Mucosa of stomach (tissue), 1 donor: ENCODE measurements around the gene CCDC15.
"Not testable (repeated sequence)": the region's sequence is repeated elsewhere in the genome, so short reads cannot be mapped to it uniquely, and the experiment has no call there.

Experiments used
- H3K27me3 ChIP-seq: one replicate; pipeline ENCODE4 v1.7.0; 2013; ENCODE audit warnings: mild to moderate bottlenecking, low read length; ENCODE audit not compliant: control insufficient read depth, insufficient read depth
- H3K36me3 ChIP-seq: one replicate; pipeline ENCODE4 v1.7.0; 2013; ENCODE audit warnings: low read length; ENCODE audit not compliant: control insufficient read depth, insufficient read depth
- H3K4me1 ChIP-seq: one replicate; pipeline ENCODE4 v1.7.0; 2013; ENCODE audit warnings: mild to moderate bottlenecking, low read length; ENCODE audit not compliant: control insufficient read depth, insufficient read depth
- H3K4me3 ChIP-seq: one replicate; pipeline ENCODE4 v1.7.0; 2013; ENCODE audit warnings: low read length
- H3K9ac ChIP-seq: one replicate; pipeline ENCODE4 v1.7.0; 2013; ENCODE audit warnings: mild to moderate bottlenecking, low read length, moderate library complexity
- H3K9me3 ChIP-seq: one replicate; pipeline ENCODE4 v1.7.0; 2013; ENCODE audit warnings: mild to moderate bottlenecking, low read length, moderate library complexity; ENCODE audit not compliant: control insufficient read depth
- donor health status: Pancreatic carcinoma.

CCDC15 gene

DNA sequence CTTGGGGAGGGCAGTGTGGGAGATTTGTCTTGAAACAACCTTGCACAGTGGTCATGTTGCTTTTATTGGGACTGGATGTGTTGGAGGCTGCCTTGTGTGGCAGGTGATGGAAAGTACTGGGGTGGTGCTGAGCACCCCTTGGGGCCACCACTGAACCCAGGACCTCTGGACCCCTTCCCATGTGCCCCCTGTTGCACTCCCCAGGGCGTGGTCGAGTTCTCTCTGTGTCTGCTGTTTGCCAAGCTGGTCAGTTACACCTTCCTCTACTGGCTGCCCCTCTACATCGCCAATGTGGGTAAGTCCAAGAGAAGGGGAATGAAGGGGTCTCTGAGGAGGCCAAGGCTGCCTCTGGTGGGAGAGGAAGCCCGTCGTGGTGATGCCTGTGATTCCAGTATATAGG, 128.0 kb downstream of the CCDC15 start:
- no peaks in the 10 kb centered on the region for H3K36me3 ChIP-seq
- no peaks in the 10 kb centered on the region for H3K4me1 ChIP-seq
- no peak overlapping the region for H3K4me3 ChIP-seq
- no peak overlapping the region for H3K9ac ChIP-seq
- no peaks in the 10 kb centered on the region for H3K9me3 ChIP-seq
- peaks cover 5% of the 10 kb centered on the region for H3K27me3 ChIP-seq

DNA sequence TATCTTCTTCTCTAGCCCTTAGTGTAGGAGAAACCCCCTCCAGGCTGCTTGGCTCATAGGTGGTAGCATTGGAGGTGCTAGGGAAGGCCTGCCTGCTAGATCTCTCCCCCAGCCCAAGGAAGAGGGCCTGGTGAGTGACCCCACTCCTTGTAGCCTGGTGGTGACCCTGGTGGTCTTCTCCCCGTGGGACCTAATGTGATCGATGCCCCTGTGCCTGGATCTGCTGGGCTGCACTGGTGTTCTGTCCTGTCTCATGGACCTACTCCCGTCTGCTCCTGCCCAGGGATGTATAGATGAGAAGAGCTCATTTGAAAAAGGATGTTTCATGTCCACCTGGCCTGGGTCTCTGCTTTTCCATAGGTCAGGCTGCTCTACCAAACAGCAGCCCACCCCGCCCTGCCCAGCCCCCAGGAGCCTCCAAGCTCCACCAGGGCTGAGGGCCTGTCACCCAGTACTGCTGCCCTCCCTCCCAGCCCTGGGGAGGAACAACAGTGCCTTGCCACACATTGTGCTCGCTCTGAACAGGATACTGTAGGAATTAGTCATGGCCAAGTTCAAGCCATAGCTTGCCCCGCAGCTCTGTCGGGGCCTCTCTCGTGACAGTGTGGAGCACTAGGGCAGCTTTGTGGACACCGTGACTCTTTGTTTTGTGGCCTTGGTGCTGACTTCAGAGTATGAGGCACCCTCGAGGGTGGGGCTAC, 128.8 kb downstream of the CCDC15 start:
- H3K9me3 ChIP-seq: no peaks in the 10 kb centered on the region
- H3K9ac ChIP-seq: no peak overlapping the region
- H3K36me3 ChIP-seq: no peaks in the 10 kb centered on the region
- peaks cover 1% of the 10 kb centered on the region for H3K27me3 ChIP-seq
- H3K4me3 ChIP-seq: no peak overlapping the region
- H3K4me1 ChIP-seq: no peaks in the 10 kb centered on the region

DNA sequence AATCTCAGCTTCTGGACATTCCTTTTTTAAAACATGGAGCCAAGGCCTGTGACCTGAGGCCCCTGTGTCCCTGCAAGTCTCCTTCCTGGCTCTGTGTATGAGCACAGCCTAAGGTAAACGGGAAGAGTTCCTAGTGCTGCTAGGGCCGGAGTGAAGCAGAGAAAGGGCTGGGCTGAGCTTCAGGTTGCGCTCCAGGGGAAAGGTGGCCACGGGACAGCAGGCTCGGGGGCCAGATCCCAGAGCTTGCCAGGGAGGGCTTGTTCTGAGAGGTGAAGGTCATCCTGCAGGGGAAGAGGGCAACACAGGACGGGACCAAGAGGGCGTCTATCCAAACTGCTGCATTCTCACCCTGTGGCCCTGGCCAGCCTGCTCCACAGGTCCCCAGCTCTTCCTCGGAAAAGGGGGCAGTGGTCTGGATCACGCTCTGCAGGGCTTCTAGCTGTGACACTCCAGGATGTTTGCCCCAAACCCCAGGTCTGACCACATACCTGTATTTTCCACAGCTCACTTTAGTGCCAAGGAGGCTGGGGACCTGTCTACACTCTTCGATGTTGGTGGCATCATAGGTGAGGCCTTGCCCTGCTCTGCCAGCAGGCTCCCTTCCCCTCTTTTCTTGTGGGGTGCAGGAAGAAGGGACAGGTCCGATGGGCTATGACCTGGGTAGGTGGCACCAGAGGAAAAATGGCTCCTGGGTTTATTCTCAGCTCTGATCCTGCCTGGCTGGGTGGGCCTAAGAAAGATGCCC, 129.5 kb downstream of the CCDC15 start:
- no peaks in the 10 kb centered on the region for H3K27me3 ChIP-seq
- H3K4me3 ChIP-seq: no peak overlapping the region
- H3K9me3 ChIP-seq: no peaks in the 10 kb centered on the region
- no peaks in the 10 kb centered on the region for H3K4me1 ChIP-seq
- H3K9ac ChIP-seq: no peak overlapping the region
- no peaks in the 10 kb centered on the region for H3K36me3 ChIP-seq

- no peaks in the 10 kb centered on the region for H3K27me3 ChIP-seq
- H3K4me3 ChIP-seq: no peak overlapping the region
- H3K36me3 ChIP-seq: no peaks in the 10 kb centered on the region
- no peaks in the 10 kb centered on the region for H3K9me3 ChIP-seq
- no peaks in the 10 kb centered on the region for H3K4me1 ChIP-seq
- H3K9ac ChIP-seq: no peak overlapping the region
Measured at GRCh38 chr11:125084057-125084416, 130.0 kb downstream of the CCDC15 start.

DNA sequence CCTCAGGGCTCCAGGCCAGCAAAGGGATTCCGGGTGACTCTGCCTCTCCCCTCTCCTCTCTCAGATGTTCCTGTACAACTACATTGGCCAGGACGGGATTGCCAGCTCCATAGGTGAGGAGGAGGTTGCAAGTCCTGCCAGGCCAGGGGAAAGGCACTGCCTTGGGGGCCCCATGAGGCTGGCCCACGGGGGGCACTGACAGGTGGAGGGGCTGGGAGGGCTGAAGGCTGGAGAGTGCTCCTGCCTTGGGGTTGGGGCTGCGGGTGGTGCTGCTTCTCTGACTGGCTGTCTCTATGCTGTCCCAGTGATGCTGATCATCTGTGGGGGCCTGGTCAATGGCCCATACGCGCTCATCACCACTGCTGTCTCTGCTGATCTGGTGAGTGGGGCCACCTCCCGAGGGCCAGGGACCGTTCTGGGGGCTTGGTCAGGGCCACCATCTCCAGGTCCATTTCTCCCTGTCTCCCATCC, 130.8 kb downstream of the CCDC15 start:
- Histone ChIP-seq H3K36me3 (no peaks in the 10 kb centered on the region), H3K9ac (no peak overlapping the region), H3K27me3 (no peaks in the 10 kb centered on the region)

GRCh38 chr11:125085301-125086081, 131.5 kb downstream of the CCDC15 start:
- Histone ChIP-seq H3K9ac (no peak overlapping the region), H3K36me3 (no peaks in the 10 kb centered on the region), H3K4me1 (no peaks in the 10 kb centered on the region), H3K9me3 (no peaks in the 10 kb centered on the region), H3K4me3 (no peak overlapping the region), H3K27me3 (no peaks in the 10 kb centered on the region)

More for the DNA sequence above, 130.8 kb downstream of the CCDC15 start:
- H3K4me3 ChIP-seq: no peak overlapping the region
- no peaks in the 10 kb centered on the region for H3K4me1 ChIP-seq
- no peaks in the 10 kb centered on the region for H3K9me3 ChIP-seq

DNA sequence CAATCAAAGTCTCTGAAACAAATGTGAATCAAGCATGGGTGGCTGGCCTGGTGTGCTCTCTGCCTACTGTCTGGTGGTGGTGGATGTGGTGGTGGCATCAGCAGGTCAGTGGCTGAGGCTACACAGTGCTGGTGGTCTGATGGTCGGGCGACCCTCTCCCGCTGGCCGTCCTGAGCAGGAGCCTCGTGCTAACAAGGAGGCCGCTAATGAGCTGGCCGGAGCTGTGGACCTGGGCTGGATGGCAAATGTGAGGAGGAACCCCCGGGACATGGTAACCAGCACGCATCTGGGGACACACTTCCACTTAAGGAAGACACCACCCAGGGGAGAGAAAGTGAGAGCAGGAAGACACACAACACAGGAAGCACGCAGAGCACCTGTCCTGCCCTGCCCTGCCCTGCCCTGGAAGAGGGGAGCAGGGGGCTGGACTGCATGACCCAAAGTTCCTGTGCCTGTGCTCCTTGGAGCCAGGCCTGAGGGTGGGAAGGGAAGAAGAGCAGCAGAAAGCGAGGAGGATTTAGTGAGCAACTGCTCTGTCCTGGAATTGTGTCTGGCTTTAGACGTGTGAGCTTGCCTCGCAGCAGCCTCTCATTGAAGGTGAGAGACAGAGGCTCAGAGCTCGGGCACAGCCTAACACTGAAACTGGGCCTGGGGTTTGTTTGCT, 132.8 kb downstream of the CCDC15 start:
- Histone ChIP-seq H3K9ac (no peak overlapping the region), H3K4me1 (no peaks in the 10 kb centered on the region), H3K4me3 (no peak overlapping the region), H3K36me3 (no peaks in the 10 kb centered on the region), H3K27me3 (no peaks in the 10 kb centered on the region), H3K9me3 (no peaks in the 10 kb centered on the region)

DNA sequence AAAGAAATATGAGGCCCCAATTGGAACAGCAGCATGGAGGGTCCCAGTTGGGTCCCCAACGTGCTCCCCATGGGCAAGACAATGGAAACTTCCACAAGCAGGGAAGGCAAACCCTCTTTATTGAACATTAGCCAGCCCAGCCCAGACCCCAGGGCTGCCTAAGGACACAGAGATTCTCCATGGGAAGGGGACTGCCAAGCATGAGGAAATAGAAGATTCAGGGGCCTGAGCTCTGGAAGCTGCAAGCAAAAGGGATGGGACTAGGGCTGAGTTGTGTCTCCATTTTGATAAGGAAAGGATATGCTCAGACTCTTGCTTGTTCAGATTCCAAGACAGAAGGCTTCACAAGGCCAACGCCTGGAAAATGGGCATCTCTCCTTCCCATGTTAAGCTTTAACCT, 134.1 kb downstream of the CCDC15 start:
- Histone ChIP-seq H3K4me3 (no peak overlapping the region), H3K4me1 (no peaks in the 10 kb centered on the region), H3K9me3 (no peaks in the 10 kb centered on the region), H3K9ac (no peak overlapping the region), H3K36me3 (no peaks in the 10 kb centered on the region), H3K27me3 (no peaks in the 10 kb centered on the region)

DNA sequence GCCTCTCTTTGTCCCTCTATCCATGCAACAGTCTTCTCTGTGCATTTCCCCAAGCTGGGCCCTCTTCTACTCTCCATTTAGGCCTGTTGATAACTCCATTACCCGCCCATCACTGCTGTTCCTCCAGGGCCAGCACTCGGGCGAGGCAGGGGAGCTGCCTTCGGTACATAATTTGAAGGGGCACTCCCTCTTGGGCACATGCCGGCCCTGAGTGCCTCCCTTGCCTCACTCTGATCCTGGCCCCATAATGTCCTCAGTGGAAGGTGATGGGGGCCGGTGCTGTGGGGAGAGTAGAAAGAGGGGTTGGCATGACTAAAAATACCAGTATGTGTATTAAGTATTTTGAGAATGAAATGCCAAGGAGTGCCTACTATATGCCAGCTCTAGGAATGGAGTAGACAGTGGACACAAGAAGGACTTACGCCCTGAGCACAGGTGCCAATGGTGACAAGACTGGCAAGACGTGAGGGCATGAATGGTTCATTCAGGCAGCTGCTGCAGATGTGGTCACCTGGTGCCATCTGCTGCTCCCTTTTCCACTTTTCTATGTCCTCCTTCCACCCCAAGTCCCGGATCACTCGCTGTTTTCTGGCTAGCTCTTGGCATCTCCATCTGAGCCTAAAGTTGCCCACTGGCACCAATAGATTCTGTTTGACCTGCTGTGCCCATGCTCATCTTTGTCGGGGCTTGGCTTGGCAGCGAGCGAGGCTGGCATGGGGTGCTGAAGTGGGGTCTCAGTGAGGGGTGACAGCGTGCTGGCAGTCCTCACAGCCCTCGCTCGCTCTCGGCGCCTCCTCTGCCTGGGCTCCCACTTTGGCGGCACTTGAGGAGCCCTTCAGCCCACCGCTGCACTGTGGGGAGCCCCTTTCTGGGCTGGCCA, 134.8 kb downstream of the CCDC15 start:
- no peak overlapping the region for H3K4me3 ChIP-seq
- no peaks in the 10 kb centered on the region for H3K36me3 ChIP-seq
- H3K9me3 ChIP-seq: no peaks in the 10 kb centered on the region
- H3K27me3 ChIP-seq: no peaks in the 10 kb centered on the region
- no peaks in the 10 kb centered on the region for H3K4me1 ChIP-seq
- H3K9ac ChIP-seq: no peak overlapping the region

DNA sequence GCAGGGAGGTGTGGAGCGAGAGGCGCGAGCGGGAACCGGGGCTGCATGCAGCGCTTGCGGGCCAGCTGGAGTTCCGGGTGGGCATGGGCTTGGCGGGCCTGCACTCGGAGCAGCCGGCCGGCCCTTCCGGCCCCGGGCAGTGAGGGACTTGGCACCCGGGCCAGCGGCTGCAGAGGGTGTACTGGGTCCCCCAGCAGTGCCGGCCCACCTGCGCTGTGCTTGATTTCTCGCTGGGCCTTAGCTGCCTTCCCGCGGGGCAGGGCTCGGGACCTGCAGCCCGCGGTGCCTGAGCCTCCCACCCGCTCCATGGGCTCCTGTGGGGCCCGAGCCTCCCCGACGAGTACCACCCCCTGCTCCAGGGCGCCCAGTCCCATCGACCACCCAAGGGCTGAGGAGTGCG, 135.5 kb downstream of the CCDC15 start:
- not testable (repeated sequence) for H3K27me3 ChIP-seq, H3K4me3 ChIP-seq, H3K4me1 ChIP-seq, H3K9ac ChIP-seq, H3K9me3 ChIP-seq, H3K36me3 ChIP-seq

GRCh38 chr11:125090151-125090550, 136.1 kb downstream of the CCDC15 start:
- H3K4me3 ChIP-seq, H3K36me3 ChIP-seq, H3K9me3 ChIP-seq, H3K27me3 ChIP-seq, H3K4me1 ChIP-seq, H3K9ac ChIP-seq: not testable (repeated sequence)
